Measurements from ENCODE around the gene SLC17A9.
"Not testable (repeated sequence)": the region's sequence is repeated elsewhere in the genome, so short reads cannot be mapped to it uniquely, and the experiment has no call there.

SLC17A9 gene

DNA sequence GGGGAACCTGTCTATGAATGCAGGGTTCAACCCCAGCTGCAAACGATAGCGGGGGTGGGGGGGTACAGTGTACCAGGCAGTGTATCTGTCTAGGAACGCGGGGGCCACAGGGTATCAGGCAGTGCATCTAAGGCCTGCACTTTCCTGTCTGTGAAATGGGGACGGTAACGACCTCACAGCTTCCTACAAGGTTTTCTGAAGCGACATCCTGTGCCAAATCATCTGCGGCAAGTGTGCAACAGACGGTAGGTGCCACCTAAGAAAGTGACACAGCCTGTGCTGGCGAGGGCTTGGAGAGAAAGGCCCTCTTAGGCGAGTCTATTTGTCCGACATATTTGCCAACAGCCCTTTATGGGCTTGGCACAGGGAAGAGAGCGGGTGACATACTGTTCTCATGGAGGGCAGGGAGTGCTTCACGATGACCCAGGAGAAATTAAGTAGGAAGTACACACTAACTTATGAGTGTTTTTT, 30.0 kb upstream of the SLC17A9 start:
- Histone ChIP-seq H3K4me3 (no peak overlapping the region), H3K36me3 (no peaks in the 10 kb centered on the region), H3K9me3 (no peaks in the 10 kb centered on the region), H3K27me3 (no peaks in the 10 kb centered on the region), H3K4me1 (peaks cover 0 to 88% (median 71%) of the 10 kb centered on the region in 4 donors), H3K27ac (peak overlapping the region; percentile 60 to 94)
- peak in 1 of 2 donors; percentile 53 for DNase-seq
- TF ChIP-seq, protein P1, sequence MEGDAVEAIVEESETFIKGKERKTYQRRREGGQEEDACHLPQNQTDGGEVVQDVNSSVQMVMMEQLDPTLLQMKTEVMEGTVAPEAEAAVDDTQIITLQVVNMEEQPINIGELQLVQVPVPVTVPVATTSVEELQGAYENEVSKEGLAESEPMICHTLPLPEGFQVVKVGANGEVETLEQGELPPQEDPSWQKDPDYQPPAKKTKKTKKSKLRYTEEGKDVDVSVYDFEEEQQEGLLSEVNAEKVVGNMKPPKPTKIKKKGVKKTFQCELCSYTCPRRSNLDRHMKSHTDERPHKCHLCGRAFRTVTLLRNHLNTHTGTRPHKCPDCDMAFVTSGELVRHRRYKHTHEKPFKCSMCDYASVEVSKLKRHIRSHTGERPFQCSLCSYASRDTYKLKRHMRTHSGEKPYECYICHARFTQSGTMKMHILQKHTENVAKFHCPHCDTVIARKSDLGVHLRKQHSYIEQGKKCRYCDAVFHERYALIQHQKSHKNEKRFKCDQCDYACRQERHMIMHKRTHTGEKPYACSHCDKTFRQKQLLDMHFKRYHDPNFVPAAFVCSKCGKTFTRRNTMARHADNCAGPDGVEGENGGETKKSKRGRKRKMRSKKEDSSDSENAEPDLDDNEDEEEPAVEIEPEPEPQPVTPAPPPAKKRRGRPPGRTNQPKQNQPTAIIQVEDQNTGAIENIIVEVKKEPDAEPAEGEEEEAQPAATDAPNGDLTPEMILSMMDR (IDR thresholded peaks at IDR 0.05) = no peak
- intact Hi-C loops (cut with DNase I; ENCODE audit: low total_unique reads) = no loop called here

DNA sequence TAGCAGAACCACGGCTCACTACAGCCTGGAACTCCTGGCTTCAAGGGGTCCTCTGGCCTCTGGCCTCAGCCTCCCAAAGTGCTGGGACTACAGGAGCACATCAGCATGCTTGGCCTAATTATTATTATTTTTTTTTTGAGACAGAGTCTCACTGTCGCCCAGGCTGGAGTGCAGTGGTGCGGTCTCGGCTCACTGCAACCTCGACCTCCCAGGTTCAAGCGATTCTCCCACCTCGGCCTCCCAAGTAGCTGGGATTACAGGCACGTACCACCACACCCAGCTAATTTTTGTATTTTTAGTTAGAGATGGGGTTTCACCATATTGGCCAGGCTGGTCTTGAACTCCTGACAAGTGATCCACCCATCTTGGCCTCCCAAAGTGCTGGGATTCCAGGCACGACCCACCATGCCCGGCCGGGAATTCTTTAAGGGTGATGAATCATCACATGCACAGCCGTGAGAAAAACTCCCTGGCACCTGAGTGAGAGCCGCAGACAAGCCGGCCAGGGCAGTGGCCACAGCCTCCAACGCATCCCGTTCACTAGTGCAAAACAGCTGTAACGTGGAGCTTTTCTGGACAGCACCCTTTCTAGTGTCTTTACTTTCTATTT, 29.3 kb upstream of the SLC17A9 start:
- peak overlapping the region; percentile 60 to 94 for H3K27ac ChIP-seq
- DNase-seq; intact Hi-C loops (cut with DNase I; ENCODE audit: low total_unique reads): not testable (repeated sequence)

DNA sequence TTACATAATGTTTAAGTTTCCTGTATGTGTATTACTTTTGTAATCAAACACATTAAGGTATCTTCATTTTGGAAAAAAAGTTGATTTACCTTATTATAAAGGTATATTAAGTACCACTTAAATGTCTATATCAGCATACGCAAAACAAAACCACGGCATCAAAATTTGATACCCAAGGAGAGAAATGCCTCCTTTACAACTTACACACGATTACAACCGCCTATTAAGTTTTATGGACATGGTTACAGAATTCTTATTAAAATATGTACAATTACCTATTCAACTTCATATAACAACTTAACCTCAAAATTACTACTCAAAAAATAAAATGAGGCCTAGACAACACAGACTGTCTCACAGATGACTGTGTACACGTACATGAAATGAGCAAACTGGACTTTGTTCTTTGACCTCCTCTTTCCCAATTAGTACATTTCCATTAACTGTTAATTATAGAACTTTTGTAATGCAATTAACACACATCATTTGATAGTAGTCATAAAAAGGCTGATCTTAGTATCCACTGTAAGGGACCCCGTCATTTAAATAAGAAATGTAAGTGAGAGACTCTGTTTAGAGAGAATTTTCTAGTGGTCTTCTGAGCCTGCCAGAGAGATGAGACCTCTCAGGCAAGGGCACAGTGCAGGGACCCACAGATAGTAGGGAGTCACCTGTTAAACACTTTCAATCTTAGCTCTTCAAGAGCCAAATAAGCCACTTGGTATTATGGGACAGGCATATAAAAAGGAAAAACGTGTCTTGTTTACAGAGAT, 28.7 kb upstream of the SLC17A9 start:
- intact Hi-C loops (cut with DNase I; ENCODE audit: low total_unique reads) = no loop called here
- Histone ChIP-seq H3K9me3 (no peaks in the 10 kb centered on the region), H3K36me3 (no peaks in the 10 kb centered on the region), H3K27ac (peak overlapping the region; percentile 94 to 98), H3K4me1 (peaks cover 0 to 88% (median 73%) of the 10 kb centered on the region in 4 donors), H3K27me3 (no peaks in the 10 kb centered on the region), H3K4me3 (peak overlapping the region; percentile 82 to 94)
- no peak for DNase-seq
- TF ChIP-seq, protein P1 (IDR thresholded peaks at IDR 0.05) = no peak

More for the DNA sequence above, 29.3 kb upstream of the SLC17A9 start:
- not testable (repeated sequence) for H3K27me3 ChIP-seq, H3K36me3 ChIP-seq, H3K9me3 ChIP-seq
- peak overlapping the region in 1 of 2 donors; percentile 2 for H3K4me3 ChIP-seq
- H3K4me1 ChIP-seq = peaks cover 0 to 88% (median 70%) of the 10 kb centered on the region in 4 donors

DNA sequence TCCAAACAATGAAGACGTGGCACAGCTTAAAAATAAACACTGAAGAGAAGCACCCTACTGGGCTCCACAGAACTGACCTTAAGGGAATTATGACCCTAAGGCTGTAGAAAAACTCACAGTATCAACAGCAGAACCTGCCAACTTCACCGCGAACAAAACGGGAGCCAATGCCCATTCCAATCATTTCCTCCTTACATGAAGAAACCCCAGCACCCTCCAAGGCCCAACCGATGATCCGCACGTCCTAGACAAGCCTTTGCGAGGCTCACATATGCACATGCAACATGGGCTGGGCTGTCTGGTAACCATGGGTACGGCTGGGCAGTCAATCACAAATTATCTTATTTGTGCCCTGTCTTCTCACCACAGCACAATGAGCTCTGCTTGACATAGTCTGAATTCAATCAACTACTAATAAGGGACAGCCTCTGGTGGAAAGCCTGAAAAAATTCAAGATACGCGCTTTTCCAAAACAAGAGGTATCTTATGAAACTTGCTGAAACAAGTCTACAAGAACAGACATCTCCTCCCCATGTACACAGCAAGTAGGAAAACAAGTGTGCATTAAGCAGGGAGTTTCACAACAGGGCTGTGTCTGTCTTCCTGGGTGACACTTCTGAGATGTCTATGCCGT, 27.9 kb upstream of the SLC17A9 start:
- intact Hi-C loops (cut with DNase I; ENCODE audit: low total_unique reads) = no loop called here
- TF ChIP-seq, protein P1 (IDR thresholded peaks at IDR 0.05) = no peak

DNA sequence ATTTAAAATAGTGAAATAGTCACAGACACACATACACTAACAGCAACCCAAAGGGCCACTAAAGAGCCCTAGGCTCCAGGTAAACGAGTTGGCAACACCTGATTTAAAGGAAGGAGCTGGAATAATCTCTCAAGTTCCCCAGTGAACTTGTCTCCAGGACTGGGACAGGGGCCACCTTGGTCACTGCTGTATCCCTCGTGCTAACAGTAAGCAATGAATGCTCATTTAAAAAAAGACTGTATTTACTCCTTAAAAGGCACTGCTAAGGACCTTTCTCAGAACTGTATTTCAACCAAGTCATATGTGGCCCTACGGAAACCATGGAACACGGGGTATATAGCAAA, 27.5 kb upstream of the SLC17A9 start:
- TF ChIP-seq, protein P1 (IDR thresholded peaks at IDR 0.05) = no peak
- Histone ChIP-seq H3K36me3 (no peaks in the 10 kb centered on the region), H3K27me3 (no peaks in the 10 kb centered on the region), H3K4me1 (peaks cover 0 to 83% (median 68%) of the 10 kb centered on the region in 4 donors), H3K4me3 (peak overlapping the region; percentile 82 to 94), H3K27ac (peak overlapping the region; percentile 94 to 98), H3K9me3 (no peaks in the 10 kb centered on the region)
- intact Hi-C loops (cut with DNase I; ENCODE audit: low total_unique reads) = no loop called here
- no peak for DNase-seq

More for the DNA sequence above, 27.9 kb upstream of the SLC17A9 start:
- H3K9me3 ChIP-seq = no peaks in the 10 kb centered on the region
- H3K27ac ChIP-seq = peak overlapping the region; percentile 94 to 98
- no peaks in the 10 kb centered on the region for H3K36me3 ChIP-seq
- peak overlapping the region; percentile 82 to 94 for H3K4me3 ChIP-seq
- DNase-seq = no peak
- peaks cover 0 to 83% (median 71%) of the 10 kb centered on the region in 4 donors for H3K4me1 ChIP-seq
- H3K27me3 ChIP-seq = no peaks in the 10 kb centered on the region

Measured in tibial artery (tissue), 4 donors.